Gastrocnemius medialis (tissue), 4 donors: ENCODE measurements around the gene SCGB1C2. TPM values are rescaled to one million over a fixed set of nuclear protein-coding genes. Genes with fewer than 3 reads are reported as not detected.

Experiments used
- ATAC-seq, 2 donors: fragments of 150-250 bp; one replicate each; pipeline ENCODE4 v1.9.1; 2016
- DNase-seq, 2 donors: peaks; one replicate each; pipeline ENCODE4 v3.0.0-alpha.2; 2019
- H3K27ac ChIP-seq, 4 donors: fragments of 200-600 bp; sonication (generic); 1 replicate in 1 of 4; 2 replicates in 3 of 4; pipeline ENCODE4 v1.5.1; 2016 to 2018; ENCODE audit warnings: mild to moderate bottlenecking in 2 of 4, moderate library complexity in 1 of 4
- H3K27me3 ChIP-seq, 3 donors: fragments of 200-600 bp; sonication (generic) in 2 of 3; 1 replicate in 1 of 3; 2 replicates in 2 of 3; pipeline versions ENCODE4 v1.5.1 to v1.6.0; 2016 to 2019; ENCODE audit warnings: mild to moderate bottlenecking in 1 of 3, moderate library complexity in 1 of 3
- H3K36me3 ChIP-seq, 2 donors: fragments of 200-600 bp; sonication (generic) in 1 of 2; one replicate each; pipeline ENCODE4 v1.5.1; 2017 to 2018
- H3K4me1 ChIP-seq, 2 donors: fragments of 200-600 bp; sonication (generic) in 1 of 2; one replicate each; pipeline ENCODE4 v1.5.1; 2016 to 2017; ENCODE audit warnings: mild to moderate bottlenecking in 2 of 2
- H3K4me3 ChIP-seq, 4 donors: fragments of 200-600 bp; sonication (generic) in 3 of 4; 1 replicate in 1 of 4; 2 replicates in 3 of 4; pipeline ENCODE4 v1.5.1; 2016 to 2019; ENCODE audit warnings: mild to moderate bottlenecking in 2 of 4
- H3K9me3 ChIP-seq, 3 donors: fragments of 200-600 bp; sonication (generic) in 2 of 3; 1 replicate in 1 of 3; 2 replicates in 2 of 3; pipeline ENCODE4 v1.5.1; 2016 to 2019
- POLR2A ChIP-seq, 2 donors: fragments of 450-650 bp; IDR thresholded peaks; one replicate each; pipeline ENCODE4 v1.6.1; 2017; ENCODE audit warnings: antibody characterized with exemption in 2 of 2, mild to moderate bottlenecking in 2 of 2, moderate library complexity in 2 of 2
- in situ Hi-C, 4 donors: fragments of 200-750 bp; cut with MboI; loops; one replicate each; pipeline versions ENCODE4 v1.15.0 to v1.8.0; 2017; ENCODE audit warnings: low sequenced_read_pairs in 4 of 4
- intact Hi-C: fragments of 100-400 bp; cut with DNase I; formaldehyde crosslinking; loops from one replicate; pipeline ENCODE4 v1.15.1; 2023; ENCODE audit warnings: low total_unique reads
- total RNA-seq, 4 donors: library from RNA; depleted of rRNA; stranded (reverse); fragments of >200 nt; gene quantifications; one replicate each; pipeline versions ENCODE4 v1.1.0 to v1.2.3, GENCODE V29; 2016
- TF ChIP-seq, protein P1 (sequence below), 5 experiments: fragments of 450-650 bp in 3 of 5; fragments of 200-600 bp in 2 of 5; sonication (generic) in 2 of 5; IDR thresholded peaks in 4 of 5; conservative IDR thresholded peaks in 1 of 5; 1 replicate in 4 of 5; 2 replicates in 1 of 5; pipeline ENCODE4 v1.5.1; 2016 to 2019; ENCODE audit warnings: antibody characterized with exemption in 5 of 5, mild to moderate bottlenecking in 3 of 5, moderate library complexity in 3 of 5

Gene SCGB1C2
- total RNA-seq, 4 donors from 2014 or later = not detected

DNA sequence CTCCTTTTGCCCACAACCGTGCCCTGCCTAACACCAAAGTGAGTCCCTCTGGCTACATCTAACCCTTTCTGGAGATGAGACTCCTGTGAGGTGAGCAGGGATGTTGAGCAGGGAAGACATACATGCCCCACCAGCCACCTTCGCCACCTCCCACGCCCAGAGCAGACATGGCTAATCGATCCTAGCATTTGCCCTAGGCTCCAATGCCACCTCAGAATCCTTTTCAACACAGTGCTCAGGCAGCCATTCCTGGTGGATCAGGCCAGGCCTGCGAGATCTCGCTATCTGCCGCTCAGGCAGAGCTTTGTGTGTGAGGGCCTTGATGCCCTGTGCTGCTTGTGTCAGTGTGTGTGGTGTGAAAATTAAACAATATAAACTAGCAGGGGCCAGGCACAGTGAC lies 21.0 kb downstream of the SCGB1C2 start:
- intact Hi-C loops = no loop called here
- Histone ChIP-seq H3K36me3 (no peaks in the 10 kb centered on the region), H3K4me1 (no peaks in the 10 kb centered on the region)

DNA sequence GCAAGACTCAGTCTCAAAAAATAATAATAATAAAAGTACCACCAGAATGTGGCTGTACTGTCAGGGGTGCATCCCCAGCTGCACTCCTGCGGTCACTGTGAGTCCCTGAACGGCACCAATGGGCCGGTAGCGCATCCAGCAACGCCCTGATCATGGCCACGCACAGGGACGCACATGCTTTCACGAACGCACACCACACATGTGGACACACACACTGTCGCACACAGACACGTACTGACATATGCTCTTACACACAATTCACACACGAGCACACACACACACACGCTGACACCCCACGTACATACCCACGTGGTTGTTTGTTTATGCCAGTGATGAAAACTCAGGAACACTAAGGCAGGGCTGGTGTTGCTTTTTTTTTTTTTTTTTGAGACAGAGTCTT lies 22.2 kb downstream of the SCGB1C2 start:
- H3K27ac ChIP-seq = no peak overlapping the region
- H3K36me3 ChIP-seq = no peaks in the 10 kb centered on the region
- no peaks in the 10 kb centered on the region for H3K4me1 ChIP-seq
- no peak for ATAC-seq
- in situ Hi-C loops (no loop called here), intact Hi-C loops (no loop called here)
- no peak overlapping the region for H3K4me3 ChIP-seq
- H3K27me3 ChIP-seq = no peaks in the 10 kb centered on the region
- TF ChIP-seq, protein P1, sequence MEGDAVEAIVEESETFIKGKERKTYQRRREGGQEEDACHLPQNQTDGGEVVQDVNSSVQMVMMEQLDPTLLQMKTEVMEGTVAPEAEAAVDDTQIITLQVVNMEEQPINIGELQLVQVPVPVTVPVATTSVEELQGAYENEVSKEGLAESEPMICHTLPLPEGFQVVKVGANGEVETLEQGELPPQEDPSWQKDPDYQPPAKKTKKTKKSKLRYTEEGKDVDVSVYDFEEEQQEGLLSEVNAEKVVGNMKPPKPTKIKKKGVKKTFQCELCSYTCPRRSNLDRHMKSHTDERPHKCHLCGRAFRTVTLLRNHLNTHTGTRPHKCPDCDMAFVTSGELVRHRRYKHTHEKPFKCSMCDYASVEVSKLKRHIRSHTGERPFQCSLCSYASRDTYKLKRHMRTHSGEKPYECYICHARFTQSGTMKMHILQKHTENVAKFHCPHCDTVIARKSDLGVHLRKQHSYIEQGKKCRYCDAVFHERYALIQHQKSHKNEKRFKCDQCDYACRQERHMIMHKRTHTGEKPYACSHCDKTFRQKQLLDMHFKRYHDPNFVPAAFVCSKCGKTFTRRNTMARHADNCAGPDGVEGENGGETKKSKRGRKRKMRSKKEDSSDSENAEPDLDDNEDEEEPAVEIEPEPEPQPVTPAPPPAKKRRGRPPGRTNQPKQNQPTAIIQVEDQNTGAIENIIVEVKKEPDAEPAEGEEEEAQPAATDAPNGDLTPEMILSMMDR (IDR thresholded peaks at IDR 0.05 in 4 of 5, conservative IDR thresholded peaks at IDR 0.05 in 1 of 5) = no peak
- no peak for TF ChIP-seq POLR2A (IDR thresholded peaks at IDR 0.05)
- no peak for DNase-seq
- H3K9me3 ChIP-seq = no peaks in the 10 kb centered on the region

More for the DNA sequence above, 21.0 kb downstream of the SCGB1C2 start:
- TF ChIP-seq, protein P1 (IDR thresholded peaks at IDR 0.05 in 4 of 5, conservative IDR thresholded peaks at IDR 0.05 in 1 of 5) = no peak
- TF ChIP-seq POLR2A (IDR thresholded peaks at IDR 0.05) = no peak
- Histone ChIP-seq H3K9me3 (no peaks in the 10 kb centered on the region), H3K27ac (no peak overlapping the region), H3K27me3 (no peaks in the 10 kb centered on the region), H3K4me3 (no peak overlapping the region)
- ATAC-seq = no peak
- DNase-seq = no peak
- in situ Hi-C loops = no loop called here

DNA sequence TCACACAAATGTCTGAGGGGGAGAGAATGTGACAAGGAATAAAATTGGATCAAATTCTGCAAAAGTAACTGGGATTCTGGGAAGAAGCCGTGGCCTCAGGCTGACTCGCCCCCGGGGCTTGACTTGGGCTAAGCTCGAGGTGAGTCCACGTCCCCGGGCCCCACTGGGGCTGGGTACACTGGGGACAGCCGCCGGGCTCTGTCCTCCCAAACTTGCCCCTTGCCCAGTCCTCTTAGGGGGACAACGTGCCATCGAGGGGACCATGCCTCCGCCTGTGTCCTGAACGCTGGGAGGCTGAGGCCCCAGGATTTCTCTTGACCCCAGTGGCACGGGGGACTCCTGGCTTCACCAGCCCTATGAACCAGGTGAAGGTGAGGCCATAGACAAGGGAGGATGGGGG lies 23.0 kb downstream of the SCGB1C2 start:
- TF ChIP-seq, protein P1 (IDR thresholded peaks at IDR 0.05 in 4 of 5, conservative IDR thresholded peaks at IDR 0.05 in 1 of 5) = no peak
- no peak for TF ChIP-seq POLR2A (IDR thresholded peaks at IDR 0.05)
- intact Hi-C loops = no loop called here

DNA sequence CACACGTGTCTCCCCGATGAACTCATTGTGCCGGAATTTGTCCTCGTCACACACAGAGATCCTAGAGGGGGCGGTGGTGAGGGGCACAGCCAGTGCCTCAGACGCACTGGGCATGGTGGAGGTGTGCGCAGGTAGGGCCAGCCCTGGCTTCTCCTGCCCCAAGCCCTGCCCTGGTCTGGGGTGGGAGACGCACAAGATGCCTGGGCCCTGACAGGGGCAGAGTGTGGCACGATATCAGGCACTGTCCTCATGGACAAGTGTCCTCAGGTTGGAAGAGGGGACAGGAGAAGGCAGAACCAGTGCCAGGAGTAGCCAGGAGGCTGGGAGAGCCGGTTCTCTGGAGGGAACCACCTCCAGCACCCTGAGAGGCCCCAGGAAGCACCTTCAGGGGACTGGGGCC lies 24.1 kb downstream of the SCGB1C2 start:
- no peak for DNase-seq
- intact Hi-C loops (no loop called here), in situ Hi-C loops (no loop called here)
- H3K4me3 ChIP-seq = no peak overlapping the region
- no peaks in the 10 kb centered on the region for H3K27me3 ChIP-seq
- TF ChIP-seq, protein P1 (IDR thresholded peaks at IDR 0.05 in 4 of 5, conservative IDR thresholded peaks at IDR 0.05 in 1 of 5) = no peak
- TF ChIP-seq POLR2A (IDR thresholded peaks at IDR 0.05) = no peak
- H3K9me3 ChIP-seq = no peaks in the 10 kb centered on the region
- ATAC-seq = no peak
- H3K27ac ChIP-seq = no peak overlapping the region
- no peaks in the 10 kb centered on the region for H3K4me1 ChIP-seq
- no peaks in the 10 kb centered on the region for H3K36me3 ChIP-seq

More for the DNA sequence above, 23.0 kb downstream of the SCGB1C2 start:
- H3K4me3 ChIP-seq = no peak overlapping the region
- H3K36me3 ChIP-seq = no peaks in the 10 kb centered on the region
- no peaks in the 10 kb centered on the region for H3K27me3 ChIP-seq
- H3K27ac ChIP-seq = no peak overlapping the region
- ATAC-seq (no peak), DNase-seq (no peak)
- no peaks in the 10 kb centered on the region for H3K4me1 ChIP-seq
- in situ Hi-C loops = no loop called here
- no peaks in the 10 kb centered on the region for H3K9me3 ChIP-seq

DNA sequence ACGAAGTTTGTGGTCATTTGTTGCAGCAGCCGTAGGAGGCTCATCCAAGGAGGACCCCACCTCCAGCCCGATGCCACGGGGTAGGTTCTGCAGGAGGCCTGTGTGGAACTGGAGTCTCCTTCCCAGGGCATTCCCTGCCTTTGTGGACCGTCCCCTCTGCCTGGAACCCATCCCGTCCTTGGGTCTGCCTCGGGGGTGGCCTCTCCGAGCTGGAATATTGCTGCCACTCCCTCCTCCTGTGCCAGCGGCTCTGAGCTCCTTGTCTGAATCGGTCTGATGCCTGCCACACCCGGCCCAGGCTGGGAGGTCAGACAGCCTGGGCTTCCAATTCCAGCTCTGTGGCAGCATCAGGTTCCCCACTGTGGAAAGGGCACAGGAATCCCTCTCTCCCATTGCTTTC lies 25.3 kb downstream of the SCGB1C2 start:
- intact Hi-C loops = no loop called here
- no peak for TF ChIP-seq POLR2A (IDR thresholded peaks at IDR 0.05)
- TF ChIP-seq, protein P1 (IDR thresholded peaks at IDR 0.05 in 4 of 5, conservative IDR thresholded peaks at IDR 0.05 in 1 of 5) = no peak
- Histone ChIP-seq H3K4me3 (no peak overlapping the region), H3K36me3 (no peaks in the 10 kb centered on the region), H3K4me1 (no peaks in the 10 kb centered on the region), H3K27ac (no peak overlapping the region), H3K27me3 (no peaks in the 10 kb centered on the region), H3K9me3 (no peaks in the 10 kb centered on the region)
- DNase-seq = no peak
- ATAC-seq = no peak
- in situ Hi-C loops = no loop called here
